K562 (cell line): Measurements from ENCODE around the gene YPEL2. TPM values are rescaled to one million over a fixed set of nuclear protein-coding genes. Genes with fewer than 3 reads are reported as not detected.

Experiments used
- ARHGAP35 ChIP-seq: fragments of 450-650 bp; IDR thresholded peaks from 2 replicates; pipeline ENCODE4 v1.6.1; 2018; ENCODE audit not compliant: partially characterized antibody
- COPS2 ChIP-seq: fragments of 450-650 bp; conservative IDR thresholded peaks from 2 replicates; pipeline ENCODE4 v1.6.1; 2016; ENCODE audit warnings: mild to moderate bottlenecking, moderate library complexity
- GTF2A2 ChIP-seq: IDR thresholded peaks from 2 replicates; pipeline ENCODE4 v1.6.1; 2016; ENCODE audit warnings: mild to moderate bottlenecking, missing genetic modification characterization, missing compliant biosample characterization
- HDAC1 ChIP-seq, 2 experiments: fragments of 450-650 bp; IDR thresholded peaks; 2 replicates each; pipeline ENCODE4 v1.6.1; 2016 to 2017; ENCODE audit warnings: inconsistent platforms in 1 of 2, mild to moderate bottlenecking in 1 of 2, moderate library complexity in 1 of 2
- KAT2B ChIP-seq: IDR thresholded peaks from one replicate; pipeline ENCODE4 v1.6.1; 2012; ENCODE audit warnings: low read depth, mild to moderate bottlenecking, control low read depth, inconsistent platforms, low read length, moderate library complexity
- MBD1 ChIP-seq: fragments of 250-450 bp; sonication (Bioruptor Pico); IDR thresholded peaks from 2 replicates; pipeline ENCODE4 v1.8.0; 2022; ENCODE audit warnings: inconsistent platforms
- MECOM ChIP-seq: fragments of 250-450 bp; sonication (Bioruptor Pico); IDR thresholded peaks from 2 replicates; pipeline ENCODE4 v1.8.0; 2022; ENCODE audit warnings: inconsistent platforms
- MYNN ChIP-seq, 2 experiments: sonication (generic); formaldehyde crosslinking in 1 of 2; IDR thresholded peaks; 2 replicates each; pipeline versions ENCODE4 v1.5.0 to v1.6.1; 2016 to 2020; ENCODE audit warnings: antibody characterized with exemption in 1 of 2, missing genetic modification reagents in 1 of 2
- RBM14 ChIP-seq: fragments of 200-400 bp; formaldehyde crosslinking; IDR thresholded peaks from 2 replicates; pipeline ENCODE4 v1.6.1; 2018; ENCODE audit warnings: low read depth, mild to moderate bottlenecking, low read length, moderate library complexity, borderline replicate concordance; ENCODE audit not compliant: insufficient read depth
- REST ChIP-seq, 2 experiments: fragments of 450-650 bp; formaldehyde crosslinking in 1 of 2; IDR thresholded peaks; 2 replicates each; pipeline versions ENCODE4 v1.4.0 to v1.6.1; 2014 to 2020; ENCODE audit warnings: mild to moderate bottlenecking in 2 of 2, borderline replicate concordance in 1 of 2, low read depth in 1 of 2
- SMARCA5 ChIP-seq: fragments of 450-650 bp; IDR thresholded peaks from 2 replicates; pipeline ENCODE4 v1.6.1; 2016
- SOX6 ChIP-seq: fragments of 450-650 bp; IDR thresholded peaks from 2 replicates; pipeline ENCODE4 v1.6.1; 2014; ENCODE audit warnings: mild to moderate bottlenecking
- TRIM24 ChIP-seq, 2 experiments: fragments of 450-650 bp; IDR thresholded peaks; 2 replicates each; pipeline ENCODE4 v1.6.1; 2016
- XRCC4 ChIP-seq: IDR thresholded peaks from one replicate; pipeline ENCODE4 v1.6.1; 2011; ENCODE audit not compliant: insufficient read depth, insufficient read length; ENCODE audit errors: extremely low read depth
- ZC3H4 ChIP-seq: sonication (generic); formaldehyde crosslinking; IDR thresholded peaks from 2 replicates; pipeline ENCODE4 v1.9.0; 2021; ENCODE audit warnings: missing genetic modification reagents, borderline replicate concordance
- ZEB2 ChIP-seq: fragments of 450-650 bp; IDR thresholded peaks from 2 replicates; pipeline ENCODE4 v1.6.1; 2016
- ZFP1 ChIP-seq: fragments of 450-650 bp; formaldehyde crosslinking; IDR thresholded peaks from 2 replicates; pipeline ENCODE4 v1.4.0; 2020; ENCODE audit warnings: mild to moderate bottlenecking, mixed read lengths
- ZNF23 ChIP-seq: fragments of 250-450 bp; sonication (Bioruptor Pico); IDR thresholded peaks from 2 replicates; pipeline ENCODE4 v1.4.0; 2020; ENCODE audit warnings: mild to moderate bottlenecking
- ZNF280A ChIP-seq: fragments of 450-650 bp; IDR thresholded peaks from 2 replicates; pipeline ENCODE4 v1.6.1; 2018; ENCODE audit warnings: mild to moderate bottlenecking, low read depth; ENCODE audit not compliant: partially characterized antibody
- polyA plus RNA-seq, 8 experiments: library from polyadenylated mRNA; depleted of rRNA in 4 of 8; stranded (reverse) in 5 of 8; unstranded in 3 of 8; fragments of >200 nt; fragmentation: Nextera tagmentation in 2 of 8; fragmentation: Illumina TruSeq in 1 of 8; extraction: Ambion mirVana in 2 of 8; extraction: Trizol in 1 of 8; gene quantifications; 2 replicates each; pipeline versions ENCODE4 v1.2.1 to v1.2.3, GENCODE V29; 2011 to 2014; ENCODE audit warnings: inconsistent platforms in 1 of 8, missing spikeins in 1 of 8
- total RNA-seq, 7 experiments: library from RNA; depleted of rRNA in 6 of 7; stranded (reverse); fragments of >200 nt in 6 of 7; fragmentation: Illumina TruSeq in 2 of 7; extraction: Trizol in 2 of 7; gene quantifications; 2 replicates each; pipeline versions ENCODE4 v1.2.1 to v1.2.3, GENCODE V29; 2011 to 2021; ENCODE audit warnings: low replicate concordance in 1 of 7

YPEL2 gene
- total and polyA plus RNA-seq, 9 of the 15 experiments (the other 6 are each of a cell fraction or from before 2014, with no cell fraction given) = 0.11 to 2.4 (median 0.47) TPM

GRCh38 chr17:59365383-59365981 lies 34.0 kb downstream of the YPEL2 start (continued):
- TF ChIP-seq COPS2 (no peak), TRIM24 (IDR thresholded peaks at IDR 0.05) (peak; percentile 83 to 91), ZNF23 (CRISPR knock-in tag) (no peak), MYNN (IDR thresholded peaks at IDR 0.05) (peak; percentile 62; the same call in 1 of the 2 replicates), MYNN (CRISPR knock-in tag; IDR thresholded peaks at IDR 0.05) (no peak), MECOM (CRISPR knock-in tag) (peak; percentile 84), SMARCA5 (no peak), MBD1 (no peak), REST (IDR thresholded peaks at IDR 0.05; ENCODE audit: borderline replicate concordance) (no peak), REST (CRISPR knock-in tag; IDR thresholded peaks at IDR 0.05; ENCODE audit: low read depth) (no peak), RBM14 (no peak), HDAC1 (IDR thresholded peaks at IDR 0.05) (peak; percentile 80 to 99; a peak in 3 of 4 replicates), ZFP1 (CRISPR knock-in tag) (no peak), ZC3H4 (CRISPR knock-in tag) (no peak), SOX6 (peak; percentile 100), GTF2A2 (tag) (no peak), XRCC4 (no peak), ZEB2 (no peak), KAT2B (no peak), ZNF280A (no peak), ARHGAP35 (no peak)
